GM18870 (cell line): ENCODE results near the gene SREBF1.

Experiments
- ATAC-seq: cut with Tn5 transposase; IDR thresholded peaks from one replicate; pipeline ENCODE4 v1.9.1; 2021; ENCODE audit warnings: moderate library complexity; ENCODE audit not compliant: unreplicated experiment

Gene SREBF1

DNA sequence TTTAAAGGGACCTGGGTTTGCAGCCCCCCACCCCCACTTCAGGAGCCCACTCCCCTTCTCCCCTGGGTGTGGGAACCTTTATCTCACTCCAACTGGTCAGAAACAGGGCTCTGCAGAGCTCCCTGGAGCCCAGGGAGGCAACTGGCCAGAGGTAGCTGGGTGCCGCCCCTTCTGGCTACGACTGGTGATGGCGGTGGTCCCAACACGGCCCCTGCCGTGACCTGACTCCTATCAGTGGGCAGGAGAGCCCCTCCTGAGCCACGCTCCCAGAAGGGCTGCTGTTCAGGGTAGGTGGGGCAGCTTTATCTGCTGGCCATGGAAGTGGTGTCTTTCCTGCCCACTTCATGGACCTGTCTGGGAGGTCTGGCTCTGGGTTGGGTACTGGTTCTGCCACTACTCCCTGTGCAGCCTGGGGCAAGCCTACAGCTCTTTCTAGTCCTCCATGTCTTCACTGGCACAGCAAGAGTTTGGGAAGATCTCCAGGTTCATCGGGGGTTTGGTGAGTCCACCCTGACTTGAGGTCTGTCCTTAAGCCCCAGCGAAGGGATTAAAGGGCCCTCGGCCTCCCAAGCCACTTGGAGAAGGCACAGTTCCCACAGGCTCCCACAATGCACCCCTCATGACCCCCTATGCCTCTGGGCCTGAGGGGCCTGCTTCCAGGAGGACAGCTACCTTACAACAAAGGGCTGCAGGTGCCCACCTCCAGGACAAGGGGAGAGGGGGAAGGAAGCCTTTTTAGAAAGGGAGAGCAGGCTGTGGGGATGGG lies 5.5 kb upstream of the SREBF1 start:
- no peak for ATAC-seq

- ATAC-seq, result no peak
These were observed 4.8 kb upstream of the SREBF1 start for GRCh38 chr17:17841601-17842025.

DNA sequence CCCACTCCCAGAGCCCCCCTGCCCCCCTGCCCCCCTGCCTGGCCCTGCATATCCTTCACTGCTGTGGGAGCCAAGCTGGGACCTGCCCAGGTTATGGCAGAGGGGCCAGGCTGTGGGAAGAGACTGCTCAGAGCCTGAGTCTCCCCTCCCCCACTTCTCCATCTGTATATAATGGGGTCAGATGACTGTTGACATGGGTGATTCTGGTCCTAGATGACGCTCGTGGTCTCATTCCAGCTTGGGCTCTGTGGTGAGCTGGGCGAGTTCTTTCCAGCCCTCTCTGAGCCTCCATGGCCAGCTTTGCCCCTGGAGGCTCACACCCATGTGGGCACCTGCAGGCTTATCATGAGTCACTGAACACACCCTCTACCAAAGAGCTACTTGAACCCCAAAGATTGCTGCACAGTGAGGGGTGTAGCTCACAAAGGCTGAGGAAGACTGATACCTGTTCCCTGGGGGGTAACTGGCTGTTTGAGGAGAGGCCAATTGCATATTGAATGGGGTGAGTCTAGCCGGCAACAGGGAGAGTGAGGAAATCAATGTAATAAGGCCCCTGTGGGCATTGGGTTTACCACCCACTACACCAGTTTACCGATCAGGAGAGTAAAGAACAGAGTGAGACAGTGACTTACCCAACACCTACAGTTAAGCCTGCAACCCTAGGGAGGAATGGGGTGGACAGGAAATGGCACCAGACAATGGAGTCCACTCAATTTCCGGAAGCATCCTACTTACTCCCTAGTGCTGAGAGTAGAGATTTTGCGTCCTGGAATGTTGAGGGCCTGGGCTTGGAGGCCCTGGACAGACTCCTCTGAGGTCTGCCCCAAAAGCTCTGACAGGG lies 4.2 kb upstream of the SREBF1 start:
- no peak for ATAC-seq

- no peak for ATAC-seq
These were observed 3.3 kb upstream of the SREBF1 start for GRCh38 chr17:17839791-17840707.

GRCh38 chr17:17837966-17838962 lies 1.5 kb upstream of the SREBF1 start:
- ATAC-seq, result no peak

DNA sequence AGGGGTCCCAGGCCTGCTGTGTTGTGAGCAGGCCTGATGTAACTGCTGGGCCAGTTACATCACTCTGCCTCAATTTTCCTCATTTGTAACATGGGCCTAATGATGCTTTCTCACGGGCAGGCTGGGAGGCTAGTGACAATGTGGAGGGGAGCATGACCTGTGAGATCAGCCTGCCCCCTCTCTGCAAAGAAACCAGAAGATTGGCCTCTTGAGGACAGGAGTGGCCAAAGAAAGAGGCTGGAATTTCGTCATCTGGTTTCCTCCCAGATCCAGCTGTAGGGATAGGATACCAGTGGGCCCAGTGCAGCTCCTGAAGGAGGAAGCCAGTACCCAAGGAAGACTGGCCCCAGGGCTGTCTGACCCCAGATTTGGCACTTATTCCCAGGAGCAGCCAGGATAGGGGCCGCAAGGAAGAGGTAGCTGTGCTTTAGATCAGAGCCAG lies 615 bp upstream of the SREBF1 start:
- no peak for ATAC-seq

DNA sequence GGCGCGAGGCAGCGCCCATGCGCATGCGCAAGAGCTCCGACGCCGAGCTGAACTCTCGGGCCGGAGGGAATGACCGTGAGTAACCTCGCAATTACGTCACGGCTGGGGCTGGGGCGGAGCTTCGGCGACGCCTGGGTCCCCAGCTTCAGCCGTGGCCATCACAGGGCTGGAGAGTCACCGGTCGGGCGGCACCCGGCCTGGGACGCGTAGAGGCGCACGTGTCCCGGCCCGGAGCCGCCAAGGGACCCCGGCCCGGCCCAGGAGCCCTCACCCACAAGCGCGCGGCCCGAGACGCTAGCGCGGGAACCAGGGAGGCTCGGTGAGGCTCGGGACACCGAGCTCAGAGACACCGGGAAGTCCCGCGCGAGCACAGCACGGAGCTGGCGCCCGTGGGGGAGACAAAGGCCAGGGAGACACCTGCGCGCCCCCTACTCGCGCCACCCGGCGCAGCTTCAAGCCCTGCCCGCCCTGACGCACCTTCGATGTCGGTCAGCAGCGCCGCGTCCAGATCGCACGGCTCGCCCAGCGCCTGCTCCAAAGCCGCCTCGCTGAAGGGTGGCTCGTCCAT lies 452 bp downstream of the SREBF1 start:
- peak; percentile 41 for ATAC-seq

GRCh38 chr17:17835415-17836249 lies 1.2 kb downstream of the SREBF1 start:
- peak; percentile 3 for ATAC-seq

DNA sequence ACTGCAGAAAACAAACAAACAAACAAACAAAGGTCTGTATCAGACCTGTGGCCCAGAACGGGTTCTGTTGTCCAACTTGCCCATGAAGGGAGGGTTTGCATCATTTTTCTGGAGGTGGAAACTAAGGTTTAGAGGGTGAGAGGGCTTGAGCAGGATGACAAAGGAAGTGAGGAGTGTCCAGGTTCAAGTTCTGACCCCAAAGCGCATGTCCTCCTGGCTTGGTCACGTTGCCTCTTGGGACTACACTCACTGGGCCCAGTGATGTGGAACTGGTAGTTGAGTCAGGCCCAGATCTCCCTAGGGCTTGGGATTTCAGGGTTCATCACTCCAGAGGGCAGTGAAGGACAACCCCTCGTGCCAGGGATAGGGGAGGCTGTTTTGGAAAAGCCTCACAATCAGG lies 1.8 kb downstream of the SREBF1 start:
- ATAC-seq, result no peak

DNA sequence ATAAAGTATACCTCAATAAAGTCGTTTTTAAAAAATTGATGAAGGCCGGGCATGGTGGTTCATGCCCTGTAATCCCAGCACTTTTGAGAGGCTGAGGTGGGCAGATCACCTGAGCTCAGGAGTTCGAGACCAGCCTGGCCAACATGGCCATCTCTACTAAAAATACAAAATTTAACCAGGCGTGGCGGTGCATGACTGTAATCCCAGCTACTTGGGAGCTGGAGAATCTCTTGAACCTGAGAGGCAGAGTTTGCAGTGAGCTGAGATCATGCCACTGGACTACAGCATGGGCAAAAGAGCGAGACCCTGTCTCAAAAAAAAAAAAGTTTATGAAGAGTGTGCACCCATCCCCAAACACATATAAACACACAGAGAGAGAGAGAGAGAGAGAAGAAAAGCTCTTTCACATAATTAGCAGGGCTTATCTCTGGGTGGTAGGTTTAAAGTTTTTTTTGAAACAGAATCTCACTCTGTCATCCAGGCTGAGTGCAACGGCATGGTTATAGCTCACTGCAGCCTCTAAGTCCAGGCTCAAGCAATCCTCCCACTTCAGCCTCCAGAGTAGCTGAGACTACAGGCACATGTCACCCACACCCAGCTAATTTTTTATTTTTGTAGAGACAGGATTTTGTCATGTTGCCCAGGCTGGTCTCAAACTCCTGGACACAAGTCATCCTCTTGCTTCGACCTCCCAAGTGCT lies 3.0 kb downstream of the SREBF1 start:
- no peak for ATAC-seq

DNA sequence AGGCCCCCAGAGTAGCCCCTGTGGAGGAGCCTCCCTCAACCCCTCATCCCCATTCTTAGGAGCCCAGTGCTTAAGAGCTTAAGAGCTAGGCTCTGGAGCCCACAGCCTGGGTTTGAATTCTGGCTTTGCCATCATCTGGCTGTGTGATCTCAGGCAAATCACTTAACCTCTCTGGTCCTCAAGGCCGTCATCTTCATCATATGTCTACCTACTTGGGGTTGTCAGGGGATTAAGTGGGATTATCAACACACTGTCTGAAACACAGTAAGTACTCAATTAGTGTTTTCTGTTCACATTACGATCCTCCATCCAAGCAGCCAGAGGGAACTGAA lies 4.8 kb downstream of the SREBF1 start:
- ATAC-seq, result no peak

- ATAC-seq, result no peak
These were observed 5.4 kb downstream of the SREBF1 start for GRCh38 chr17:17831208-17832031.

- no peak for ATAC-seq
These were observed 6.0 kb downstream of the SREBF1 start for GRCh38 chr17:17830740-17831207.

DNA sequence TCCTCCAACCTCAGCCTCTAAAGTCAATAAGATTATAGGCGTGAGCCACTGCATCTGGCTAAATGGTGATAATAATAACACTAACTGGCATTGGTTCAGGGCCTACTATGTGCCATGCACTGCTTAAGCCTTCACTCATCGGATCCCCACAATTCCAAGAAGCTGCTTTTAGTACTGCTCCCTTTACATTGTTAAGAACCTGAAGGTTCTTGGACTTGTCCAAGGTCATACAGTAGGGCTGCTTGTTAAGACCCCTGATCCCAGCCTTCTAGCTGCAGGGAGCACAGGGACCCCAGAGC lies 6.6 kb downstream of the SREBF1 start:
- no peak for ATAC-seq

GRCh38 chr17:17827826-17828621 lies 8.8 kb downstream of the SREBF1 start:
- ATAC-seq, result no peak

- ATAC-seq, result no peak
These were observed 9.6 kb downstream of the SREBF1 start for GRCh38 chr17:17826942-17827785.
